AG09319 (cell line): ENCODE results near the gene COX10.

Source experiments
- DNase-seq: peaks from one replicate; pipeline ENCODE4 v3.0.0-alpha.2; 2010; ENCODE audit warnings: low read depth; ENCODE audit errors: extremely low read depth
- CTCF ChIP-seq: IDR thresholded peaks from 2 replicates; pipeline ENCODE4 v1.5.1; 2011; ENCODE audit warnings: low read depth, mild to moderate bottlenecking, inconsistent platforms, low read length, moderate library complexity

The COX10 gene

GRCh38 chr17:14044702-14045101, 24.6 kb upstream of the COX10 start:
- TF ChIP-seq CTCF = no peak
- no peak for DNase-seq

GRCh38 chr17:14046978-14047377, 22.3 kb upstream of the COX10 start:
- DNase-seq = no peak
- TF ChIP-seq CTCF = no peak

DNA sequence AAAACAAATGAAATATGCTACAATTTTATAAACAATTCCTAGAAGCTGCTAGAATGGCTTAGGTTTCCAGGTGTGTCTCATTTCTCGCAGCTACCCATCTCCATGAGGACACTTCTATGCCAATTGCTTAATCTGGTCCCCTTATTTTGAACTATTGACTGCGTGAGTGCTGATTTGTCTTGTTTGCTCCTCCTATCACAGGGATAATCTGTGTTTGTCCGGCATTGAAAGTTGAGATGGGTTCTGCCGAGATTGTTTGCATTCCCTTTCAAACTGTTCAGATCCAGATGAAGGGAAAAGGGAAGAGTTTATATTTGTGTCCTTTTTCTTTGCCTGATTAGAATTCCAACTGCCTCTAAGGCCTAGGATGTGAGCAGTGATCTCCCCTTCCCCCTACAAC, 21.7 kb upstream of the COX10 start:
- DNase-seq = no peak
- TF ChIP-seq CTCF = no peak

DNA sequence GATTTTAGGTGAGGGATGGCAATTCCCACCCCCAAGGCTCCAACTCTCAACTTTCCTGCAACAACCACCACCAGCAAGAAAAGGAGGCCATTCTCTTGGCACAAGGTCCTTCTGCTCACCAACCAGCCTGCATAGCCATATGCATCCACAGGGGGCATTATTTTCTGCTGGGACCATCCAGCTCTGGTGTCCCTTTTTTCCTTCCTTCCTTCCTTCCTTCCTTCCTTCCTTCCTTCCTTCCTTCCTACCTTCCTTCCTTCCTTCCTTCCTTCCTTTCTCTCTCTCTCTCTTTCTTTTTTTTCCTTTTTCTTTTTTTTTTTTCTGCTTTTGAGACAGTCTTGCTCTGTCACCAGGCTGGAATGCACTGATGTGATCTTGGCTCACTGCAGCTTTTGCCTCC, 21.1 kb upstream of the COX10 start:
- no peak for DNase-seq
- TF ChIP-seq CTCF = peak; percentile 20

GRCh38 chr17:14050616-14051015, 18.7 kb upstream of the COX10 start:
- TF ChIP-seq CTCF = no peak
- no peak for DNase-seq

GRCh38 chr17:14051692-14052091, 17.6 kb upstream of the COX10 start:
- DNase-seq = no peak
- TF ChIP-seq CTCF = no peak

DNA sequence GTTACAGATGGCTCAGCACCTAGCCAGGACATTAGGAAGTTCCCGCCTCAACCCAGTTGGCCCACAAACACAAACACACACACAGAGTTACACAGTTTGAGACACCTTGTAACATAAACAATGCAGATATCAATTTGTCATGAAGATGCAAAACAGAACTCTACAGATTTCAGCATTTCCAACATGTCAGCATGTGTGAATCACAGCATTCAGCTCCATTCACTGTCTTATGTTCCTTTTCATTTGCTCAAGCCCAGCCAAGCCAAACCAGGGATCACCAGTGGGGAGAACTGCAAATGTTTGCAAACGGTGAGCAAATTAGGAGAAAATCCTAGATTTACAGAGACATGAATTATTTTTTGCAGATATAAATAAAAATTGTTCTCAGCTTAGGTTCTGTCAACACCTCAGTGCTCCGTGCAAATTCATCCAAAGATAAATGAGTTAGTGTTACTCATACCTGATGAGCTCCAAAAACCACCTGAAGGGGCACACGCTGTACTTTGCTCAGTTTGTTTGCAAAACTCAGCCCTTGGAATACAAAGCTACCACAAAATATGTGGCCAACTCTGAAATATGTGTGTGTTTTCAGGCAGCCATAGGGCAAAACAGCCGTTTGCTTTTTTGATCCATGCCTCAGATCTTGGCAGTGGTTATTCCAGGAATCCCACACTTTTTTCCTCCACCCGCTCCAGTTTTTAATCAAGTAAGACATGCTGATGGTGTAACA, 16.3 kb upstream of the COX10 start:
- TF ChIP-seq CTCF = no peak

More for the DNA sequence above, 16.3 kb upstream of the COX10 start:
- no peak for DNase-seq
